ENCODE data around the gene RBMS3. TPM values are rescaled to one million over a fixed set of nuclear protein-coding genes. Genes with fewer than 3 reads are reported as not detected.

Gene RBMS3
- total and polyA plus RNA-seq, 2 of the 8 experiments (the other 6 are each of a cell fraction or from before 2014, with no cell fraction given), result 3.7 to 6.9 TPM

- Histone ChIP-seq H3K23ac (ENCODE audit: insufficient read length) (no peak overlapping the region), H2AFZ (ENCODE audit: low read length) (no peak overlapping the region), H2BK20ac (ENCODE audit: low read length) (no peak overlapping the region), H3K14ac (ENCODE audit: insufficient read length) (no peak overlapping the region), H3K4me2 (ENCODE audit: insufficient read depth in 1 of 2, low read depth in 2 of 2, low read length in 2 of 2) (no peak overlapping the region), H3K79me1 (ENCODE audit: low read depth, low read length) (no peaks in the 10 kb centered on the region), H3K4me3 (ENCODE audit: extremely low read depth in 1 of 4, insufficient read depth in 2 of 4, low read depth in 3 of 4, low read length in 4 of 4) (no peak overlapping the region), H3K18ac (ENCODE audit: extremely low read depth, low read length) (no peak overlapping the region), H3K23me2 (ENCODE audit: low read depth, low read length) (no peaks in the 10 kb centered on the region), H2BK120ac (replicated peaks; ENCODE audit: low read depth, low read length) (no peak overlapping the region), H3K9ac (replicated peaks in 1 of 4; ENCODE audit: extremely low read depth in 1 of 4, low read depth in 3 of 4, low read length in 3 of 4) (no peak overlapping the region), H3K4me1 (replicated peaks in 1 of 4; ENCODE audit: control insufficient read depth in 3 of 4, insufficient read depth in 4 of 4, low read length in 3 of 4) (peaks cover 0 to 4% (median 1%) of the 10 kb centered on the region in 4 experiments; a peak in 2 of 7 replicates), H4K91ac (replicated peaks; ENCODE audit: insufficient read length, low read length) (no peak overlapping the region), H3K4ac (replicated peaks; ENCODE audit: insufficient read length, low read depth, low read length) (no peak overlapping the region), H2BK15ac (ENCODE audit: low read length) (no peak overlapping the region), H2BK5ac (ENCODE audit: low read depth, low read length) (no peak overlapping the region), H3K9me3 (ENCODE audit: insufficient read depth in 2 of 2, low read depth in 1 of 2, low read length in 1 of 2) (no peaks in the 10 kb centered on the region), H4K8ac (ENCODE audit: extremely low read depth, insufficient read depth, low read length) (no peak overlapping the region), H3K56ac (replicated peaks; ENCODE audit: insufficient read length, low read depth, low read length) (no peak overlapping the region), H3K27me3 (replicated peaks in 1 of 4; ENCODE audit: control insufficient read depth in 3 of 4, extremely low read depth in 1 of 4, insufficient read depth in 3 of 4, low read length in 3 of 4) (no peaks in the 10 kb centered on the region), H2AK5ac (ENCODE audit: low read depth, low read length) (no peak overlapping the region), H3K27ac (ENCODE audit: low read depth, low read length) (no peak overlapping the region), H3K79me2 (ENCODE audit: control insufficient read depth in 1 of 2, insufficient read depth in 2 of 2, low read length in 2 of 2) (no peaks in the 10 kb centered on the region), H4K5ac (ENCODE audit: insufficient read length, low read depth, low read length) (no peak overlapping the region), H3K36me3 (ENCODE audit: control insufficient read depth in 2 of 4, insufficient read depth in 4 of 4, low read length in 3 of 4) (no peaks in the 10 kb centered on the region), H4K20me1 (replicated peaks in 1 of 2; ENCODE audit: control insufficient read depth in 1 of 2, insufficient read depth in 2 of 2, low read length in 2 of 2) (no peaks in the 10 kb centered on the region), H2BK12ac (ENCODE audit: low read depth, low read length) (no peak overlapping the region)
- ChIA-PET POLR2A (ENCODE audit: partially characterized antibody) (no interaction called here), CTCF (ENCODE audit: partially characterized antibody) (no interaction called here)
- TF ChIP-seq SIX5 (IDR thresholded peaks at IDR 0.05; ENCODE audit: low read depth, low read length), result no peak
- TF ChIP-seq NRF1 (IDR thresholded peaks at IDR 0.05; ENCODE audit: low read depth, low read length), result no peak
- TF ChIP-seq GABPA (IDR thresholded peaks at IDR 0.05; ENCODE audit: borderline replicate concordance, insufficient read depth, low read length), result no peak
- no peak for TF ChIP-seq BRCA1 (IDR thresholded peaks at IDR 0.05; ENCODE audit: low read depth, low read length)
- no peak for TF ChIP-seq KDM5A (IDR thresholded peaks at IDR 0.05; ENCODE audit: low read length)
- no peak for TF ChIP-seq EZH2 (IDR thresholded peaks at IDR 0.05; ENCODE audit: low read depth, low read length, severe bottlenecking)
- no peak for TF ChIP-seq SP2 (IDR thresholded peaks at IDR 0.05; ENCODE audit: low read length)
- FAIRE-seq, result no peak
- DNase-seq (ENCODE audit: low read depth in 1 of 2, low spot score in 2 of 2), result no peak
These were observed 56.7 kb downstream of the RBMS3 start for GRCh38 chr3:29337565-29337964.
